ENCODE results near the gene UBL4B.

- no peak for TF ChIP-seq CTCF (IDR thresholded peaks at IDR 0.05)
- no peak for TF ChIP-seq POLR2AphosphoS5 (IDR thresholded peaks at IDR 0.05)
- no peak for TF ChIP-seq POLR2A (IDR thresholded peaks at IDR 0.05)
Observed at GRCh38 chr1:110150330-110151174, 38.3 kb downstream of the UBL4B start, which contains the start of gene SLC6A17.

All from stomach (tissue), 4 donors.